GM19023 (cell line): ENCODE results near the gene CAPN15.

Experiments
- ATAC-seq: cut with Tn5 transposase; IDR thresholded peaks from one replicate; pipeline ENCODE4 v1.9.1; 2021; ENCODE audit warnings: mild to moderate bottlenecking, moderate library complexity; ENCODE audit not compliant: unreplicated experiment

The CAPN15 gene

DNA sequence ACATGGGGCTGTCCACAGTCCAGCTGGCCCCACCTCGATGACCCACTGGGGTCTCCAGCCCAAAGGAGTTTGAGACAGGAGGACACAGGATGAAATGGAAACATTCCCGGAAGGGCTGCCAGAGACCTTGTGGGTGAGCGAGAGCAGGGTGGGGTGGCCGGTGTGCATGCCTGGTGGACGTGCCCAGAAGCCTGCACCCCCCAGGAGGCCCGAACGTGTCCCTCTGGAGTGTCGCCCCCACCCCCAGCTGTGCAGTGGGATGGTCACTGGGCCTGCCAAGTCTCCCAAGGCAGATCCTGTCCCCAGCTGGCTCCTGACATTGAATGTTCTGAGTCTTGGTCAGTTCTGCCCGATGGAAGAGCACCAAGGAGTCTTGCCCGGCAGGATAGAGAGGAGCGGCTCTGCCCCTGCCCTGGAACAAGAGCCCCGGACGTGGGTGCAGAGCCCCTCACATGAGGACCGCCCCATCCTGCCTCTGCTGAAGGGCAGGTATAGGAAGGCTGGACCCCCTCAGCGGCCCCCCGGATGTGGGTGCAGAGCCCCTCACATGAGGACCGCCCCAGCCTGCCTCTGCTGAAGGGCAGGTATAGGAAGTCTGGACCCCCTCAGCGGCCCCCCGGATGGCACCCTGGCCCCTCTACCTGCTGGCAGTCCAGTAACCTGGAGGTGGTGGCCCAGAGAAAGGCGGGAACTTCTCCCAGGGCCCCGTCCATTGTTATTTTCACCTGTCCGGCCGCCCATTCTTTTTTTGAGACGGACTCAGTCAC, 3.1 kb upstream of the CAPN15 start:
- no peak for ATAC-seq

DNA sequence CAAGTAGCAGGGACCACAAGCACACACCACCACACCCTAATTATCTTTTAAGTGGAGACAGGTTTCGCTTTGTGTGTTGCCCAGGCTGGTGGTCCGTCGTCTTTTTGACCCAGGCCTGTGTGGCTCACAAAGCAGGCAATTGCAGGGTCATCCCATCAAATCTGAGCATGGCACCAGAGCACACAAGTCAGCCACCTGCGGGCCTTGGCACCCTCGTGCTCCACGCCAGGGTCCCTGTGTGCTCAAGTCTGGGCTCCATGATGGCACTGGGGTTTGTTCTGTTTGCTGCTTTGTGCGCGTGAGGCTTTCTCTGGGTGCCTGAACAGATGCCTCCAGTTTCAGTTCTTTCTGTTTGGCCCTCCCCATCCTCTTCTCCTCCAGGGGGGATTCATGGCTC, 2.4 kb upstream of the CAPN15 start:
- no peak for ATAC-seq

DNA sequence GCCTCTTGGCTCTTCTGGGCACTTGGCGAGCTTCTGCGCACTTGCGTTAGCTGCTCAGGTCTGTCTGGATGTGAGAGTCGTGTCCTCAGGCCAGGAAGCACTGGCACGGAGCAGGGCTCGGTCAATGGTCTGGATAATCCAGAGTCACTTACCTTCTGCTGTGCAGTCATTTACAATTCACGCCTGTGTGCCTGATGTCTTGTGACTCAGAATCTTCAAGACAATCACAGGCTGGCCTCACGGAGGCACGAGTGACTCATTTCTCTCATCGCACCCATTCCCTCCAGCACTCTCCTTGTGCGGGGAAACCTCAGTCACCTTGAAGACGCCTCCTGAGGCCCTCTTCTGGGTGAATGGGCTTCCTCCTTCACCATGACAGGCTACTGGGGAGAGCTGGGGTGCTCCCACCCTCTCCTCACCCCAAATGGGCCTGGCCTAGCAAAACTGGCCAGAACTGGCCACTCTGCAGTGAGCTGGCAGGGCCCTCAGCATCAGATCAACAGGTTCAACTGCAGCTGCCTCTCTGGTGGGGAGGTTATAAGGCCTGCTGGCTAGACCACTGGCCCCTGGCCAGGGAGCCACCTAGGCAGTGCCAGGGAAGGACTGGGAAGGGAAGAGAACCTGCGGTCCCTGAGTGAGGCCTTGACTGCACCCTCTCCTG, 1.9 kb upstream of the CAPN15 start:
- no peak for ATAC-seq

DNA sequence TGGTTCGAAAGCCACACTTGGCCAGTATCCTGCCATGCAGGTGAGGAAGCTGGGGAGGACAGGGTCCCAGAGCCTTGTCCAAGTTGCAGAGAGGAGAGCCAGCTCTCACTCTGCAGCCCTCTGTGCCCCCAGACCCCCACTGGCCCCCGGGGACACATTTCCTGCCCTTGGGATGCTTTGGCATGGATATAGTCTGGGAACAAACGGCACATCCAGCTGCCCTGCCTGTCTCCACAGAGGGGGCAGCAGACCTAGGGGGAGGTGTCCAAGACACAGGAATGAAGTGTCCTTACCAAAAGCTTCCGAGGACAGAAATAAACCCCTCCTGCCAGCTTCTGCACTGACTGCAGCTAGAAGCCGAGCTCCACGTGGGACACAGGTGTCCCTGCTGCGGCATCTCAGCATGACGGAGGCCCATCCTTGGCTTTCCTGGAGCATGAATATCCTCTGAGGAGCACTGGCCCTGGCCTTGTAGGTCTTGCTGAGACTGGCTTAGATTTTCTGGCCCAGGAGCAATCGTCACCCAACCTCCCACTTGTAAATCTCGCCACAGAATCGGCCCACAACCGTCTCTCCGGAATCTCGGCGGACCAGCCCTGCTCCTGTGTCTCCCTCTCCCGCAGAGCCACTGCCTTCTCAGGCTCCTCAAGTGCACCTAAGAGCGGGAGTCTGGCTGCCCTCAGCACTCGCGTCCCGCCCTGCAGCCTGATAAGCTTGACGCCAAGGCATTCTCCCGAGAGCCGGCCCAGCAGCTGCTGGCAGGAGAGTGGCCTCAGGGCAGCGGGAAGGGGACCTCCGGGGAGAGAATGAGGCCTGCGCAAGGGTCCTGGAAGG, 1.1 kb upstream of the CAPN15 start:
- ATAC-seq = no peak

DNA sequence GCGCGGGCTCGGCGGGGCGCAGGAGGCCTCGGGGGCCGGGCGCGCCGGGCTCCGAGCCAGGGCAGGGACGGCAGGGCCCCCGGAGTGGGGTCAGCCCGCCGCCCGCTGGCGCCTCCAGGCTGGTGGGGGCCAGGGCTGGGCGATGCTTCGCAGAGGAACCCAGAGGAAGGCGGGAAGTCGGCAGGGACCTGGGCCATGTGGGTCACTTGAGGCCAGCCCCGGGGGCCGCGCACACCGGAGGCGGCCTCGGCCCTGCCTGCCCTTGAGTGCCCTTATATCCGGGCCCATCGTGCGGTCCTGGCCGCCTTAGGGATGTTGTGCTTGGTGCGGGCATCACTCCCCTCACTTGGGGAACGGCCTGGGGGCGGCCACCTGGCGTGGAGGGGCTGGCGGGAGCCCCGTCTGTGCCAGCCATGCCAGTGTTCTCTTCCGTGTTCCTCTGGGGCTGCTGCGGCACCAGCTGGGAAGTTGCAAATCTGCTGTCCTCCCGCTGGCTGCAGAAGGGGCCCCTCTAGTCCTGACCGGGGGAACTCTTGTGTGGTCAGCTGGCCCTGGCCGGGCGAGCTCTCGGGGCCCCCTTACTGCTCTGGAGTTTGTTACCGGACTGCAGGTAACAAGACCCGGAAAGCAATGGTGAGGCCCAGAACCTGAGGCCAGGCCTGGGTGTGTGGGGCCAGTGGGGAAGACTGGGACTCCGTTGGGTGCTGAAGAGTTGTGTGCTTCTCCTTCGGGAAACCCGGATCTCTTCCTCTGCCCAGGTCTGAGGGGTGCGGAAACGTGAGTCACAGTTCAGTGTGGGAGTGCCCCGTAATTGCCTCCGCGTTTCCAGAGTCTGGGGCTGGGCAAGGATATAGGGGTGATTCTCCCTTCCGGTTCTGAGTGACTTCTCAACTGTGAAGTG, 849 bp downstream of the CAPN15 start:
- no peak for ATAC-seq

DNA sequence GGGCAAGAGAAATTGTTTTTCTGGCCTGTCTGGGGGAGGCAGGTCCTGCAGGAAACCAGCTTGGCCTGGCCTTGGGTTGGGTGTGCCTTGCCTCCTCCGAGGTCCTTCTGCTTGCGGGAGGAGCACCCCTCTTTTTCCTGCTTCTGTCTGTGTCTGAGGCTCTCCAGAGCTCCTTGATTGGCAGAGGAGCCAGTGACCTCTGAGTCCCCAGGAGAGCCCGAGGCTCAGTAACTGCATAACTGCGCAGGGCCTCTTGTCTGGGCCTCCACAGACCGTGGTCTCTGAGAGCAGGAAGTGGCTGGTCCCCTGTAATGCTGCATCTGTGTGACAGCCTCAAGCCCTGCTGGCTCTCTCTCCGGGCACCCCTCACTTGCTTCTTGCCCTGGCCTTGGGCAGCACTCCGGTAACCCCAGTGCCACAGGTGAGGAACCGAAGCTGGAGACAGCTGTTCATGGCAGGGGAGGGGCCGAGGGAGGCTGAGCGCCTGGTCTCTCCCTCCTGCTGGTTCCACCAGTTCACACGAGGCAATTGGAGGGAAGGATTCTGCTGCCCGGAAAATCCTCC, 1.6 kb downstream of the CAPN15 start:
- ATAC-seq = no peak

DNA sequence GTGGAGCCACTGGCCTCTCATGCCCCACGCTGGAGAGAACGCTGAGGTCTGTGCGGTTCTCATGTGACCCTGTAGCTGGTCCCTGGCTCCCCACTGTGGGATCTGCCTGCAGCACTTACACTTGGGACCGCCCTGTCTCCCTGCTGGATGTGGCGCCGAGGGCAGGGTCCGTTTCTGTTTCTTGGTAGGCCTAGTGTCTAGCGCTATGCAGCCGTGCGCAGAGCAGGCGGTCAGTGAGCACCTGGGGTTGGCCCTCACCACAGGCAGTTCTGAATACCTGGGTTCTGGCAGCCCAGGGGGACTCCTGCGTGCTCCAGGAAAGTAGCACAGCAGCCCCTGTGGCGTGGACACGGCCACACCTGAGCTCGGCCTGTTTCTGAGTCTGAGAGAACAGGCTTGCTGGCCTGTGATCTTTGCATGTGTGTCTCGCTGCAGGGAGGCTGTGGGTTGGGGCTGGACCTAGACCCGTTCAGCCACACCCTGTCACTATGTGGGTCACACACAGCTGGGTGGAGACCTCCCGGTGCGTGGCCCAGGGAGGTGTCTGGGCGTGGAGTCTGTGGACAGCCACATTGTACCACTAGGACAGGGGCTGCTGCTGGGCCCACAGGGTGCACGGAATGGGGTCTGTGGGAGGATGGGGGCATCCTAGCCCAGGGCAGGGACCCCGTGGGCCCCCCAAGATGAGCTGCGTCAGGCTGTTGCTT, 2.8 kb downstream of the CAPN15 start:
- ATAC-seq = no peak

DNA sequence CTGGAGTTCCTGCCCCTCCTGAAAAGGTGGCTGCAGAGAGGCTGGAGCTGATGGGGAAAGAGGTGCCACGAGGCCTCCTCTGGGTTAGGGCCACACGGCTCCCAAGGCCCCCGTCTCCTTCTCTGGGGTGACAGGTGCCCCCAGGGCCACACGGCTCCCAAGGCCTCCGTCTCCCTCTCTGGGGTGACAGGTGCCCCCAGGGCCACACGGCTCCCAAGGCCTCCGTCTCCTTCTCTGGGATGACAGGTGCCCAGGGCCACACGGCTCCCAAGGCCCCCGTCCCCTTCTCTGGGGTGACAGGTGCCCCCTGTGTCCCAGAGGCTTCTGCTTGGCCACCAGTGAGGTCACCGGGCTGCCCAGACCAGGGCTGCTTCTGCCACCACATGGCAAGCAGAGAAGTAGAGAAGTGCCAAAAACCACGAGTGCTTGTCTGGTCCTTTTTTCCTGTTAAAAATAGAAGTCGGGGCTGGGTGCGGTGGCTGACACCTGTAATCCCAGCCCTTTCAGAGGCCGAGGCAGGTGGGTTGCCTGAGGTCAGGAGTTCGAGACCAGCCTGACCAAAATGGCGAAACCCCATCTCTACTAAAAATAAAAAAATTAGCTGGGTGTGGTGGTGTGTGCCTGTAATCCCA, 4.1 kb downstream of the CAPN15 start:
- no peak for ATAC-seq

DNA sequence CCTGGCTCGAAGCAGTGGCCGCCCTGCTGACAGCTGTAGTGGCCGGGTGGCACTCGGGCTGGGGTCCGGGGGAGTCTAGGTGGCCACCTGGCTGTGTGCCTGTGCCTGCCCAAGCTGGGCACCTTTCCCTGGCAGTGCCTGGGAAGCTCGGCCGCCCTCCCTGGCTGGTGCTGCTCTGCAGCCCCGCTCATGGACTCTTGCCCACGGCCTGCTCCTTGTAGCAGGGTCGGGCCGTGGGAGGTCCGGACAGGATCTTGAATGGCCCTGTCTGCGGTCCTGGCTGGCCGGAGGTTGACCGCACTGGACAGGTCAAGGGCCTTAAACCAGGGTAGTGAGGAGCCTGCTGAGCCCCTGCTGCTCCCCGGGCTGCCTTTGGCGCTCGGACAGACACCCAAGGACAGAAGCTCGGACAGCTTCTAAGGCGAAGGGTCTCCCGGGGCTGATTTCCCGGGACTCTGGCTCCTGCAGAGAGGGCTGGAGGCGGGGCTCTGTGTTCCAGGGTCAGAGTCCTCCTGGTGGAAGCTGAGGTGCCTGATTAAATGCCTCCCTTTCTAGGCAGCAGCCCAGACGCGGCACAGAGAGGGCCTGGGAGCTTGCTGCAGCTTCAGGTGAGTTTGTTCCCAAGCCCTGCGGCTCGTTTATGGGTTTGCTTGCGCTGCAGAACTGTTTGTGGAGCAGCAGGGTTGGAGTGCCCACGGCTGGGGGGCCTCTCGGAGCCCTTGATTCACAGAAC, 6.0 kb downstream of the CAPN15 start:
- ATAC-seq = no peak

DNA sequence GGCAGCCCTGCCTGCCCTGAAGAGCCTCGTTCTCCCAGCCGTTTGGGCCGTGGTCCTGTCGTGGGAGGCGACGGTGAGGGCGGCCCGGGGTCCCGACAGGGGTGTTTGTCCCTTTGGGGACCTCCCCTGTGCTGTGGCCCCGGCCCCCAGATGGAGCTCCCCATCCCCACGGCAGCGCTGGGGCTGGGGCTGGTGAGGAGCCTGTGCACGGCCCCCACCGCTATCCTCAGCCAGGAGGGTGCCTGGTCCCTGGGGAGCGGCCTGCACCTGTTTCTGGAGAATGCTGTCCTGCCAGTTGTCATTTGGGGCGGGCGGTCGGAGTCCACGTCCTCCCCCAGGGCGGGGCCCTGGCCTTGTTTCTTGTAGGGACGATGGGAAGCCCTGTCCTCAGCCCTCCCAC, 6.6 kb downstream of the CAPN15 start:
- ATAC-seq = no peak

DNA sequence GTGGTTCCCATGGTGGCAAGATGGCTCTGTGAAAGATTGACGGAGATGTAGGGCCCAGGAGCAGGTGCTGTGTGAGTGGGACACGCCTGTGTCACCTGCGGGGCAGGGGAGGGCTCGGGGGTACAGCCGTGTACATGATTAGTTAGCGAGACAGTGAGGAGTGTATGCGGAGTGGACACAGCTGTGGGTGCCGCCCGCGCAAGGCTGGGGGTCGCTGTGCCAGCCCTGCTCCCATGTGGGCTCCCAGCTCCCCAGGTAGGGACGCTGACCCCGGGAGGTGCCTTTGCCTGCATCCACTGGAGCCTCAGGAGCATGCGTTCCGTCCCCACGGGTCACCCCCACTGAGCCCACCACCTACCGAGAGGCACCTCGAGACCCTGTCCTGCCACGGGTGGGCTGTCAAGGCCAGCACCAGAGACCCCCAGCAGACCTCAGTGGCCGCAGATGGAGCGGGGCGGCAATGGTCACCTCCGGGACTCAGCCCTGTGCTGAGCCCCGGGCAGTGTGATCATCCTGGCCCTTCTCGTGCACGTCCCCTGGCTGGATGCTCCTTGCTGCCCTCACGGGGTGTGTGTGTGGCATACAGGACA, 7.4 kb downstream of the CAPN15 start:
- no peak for ATAC-seq

DNA sequence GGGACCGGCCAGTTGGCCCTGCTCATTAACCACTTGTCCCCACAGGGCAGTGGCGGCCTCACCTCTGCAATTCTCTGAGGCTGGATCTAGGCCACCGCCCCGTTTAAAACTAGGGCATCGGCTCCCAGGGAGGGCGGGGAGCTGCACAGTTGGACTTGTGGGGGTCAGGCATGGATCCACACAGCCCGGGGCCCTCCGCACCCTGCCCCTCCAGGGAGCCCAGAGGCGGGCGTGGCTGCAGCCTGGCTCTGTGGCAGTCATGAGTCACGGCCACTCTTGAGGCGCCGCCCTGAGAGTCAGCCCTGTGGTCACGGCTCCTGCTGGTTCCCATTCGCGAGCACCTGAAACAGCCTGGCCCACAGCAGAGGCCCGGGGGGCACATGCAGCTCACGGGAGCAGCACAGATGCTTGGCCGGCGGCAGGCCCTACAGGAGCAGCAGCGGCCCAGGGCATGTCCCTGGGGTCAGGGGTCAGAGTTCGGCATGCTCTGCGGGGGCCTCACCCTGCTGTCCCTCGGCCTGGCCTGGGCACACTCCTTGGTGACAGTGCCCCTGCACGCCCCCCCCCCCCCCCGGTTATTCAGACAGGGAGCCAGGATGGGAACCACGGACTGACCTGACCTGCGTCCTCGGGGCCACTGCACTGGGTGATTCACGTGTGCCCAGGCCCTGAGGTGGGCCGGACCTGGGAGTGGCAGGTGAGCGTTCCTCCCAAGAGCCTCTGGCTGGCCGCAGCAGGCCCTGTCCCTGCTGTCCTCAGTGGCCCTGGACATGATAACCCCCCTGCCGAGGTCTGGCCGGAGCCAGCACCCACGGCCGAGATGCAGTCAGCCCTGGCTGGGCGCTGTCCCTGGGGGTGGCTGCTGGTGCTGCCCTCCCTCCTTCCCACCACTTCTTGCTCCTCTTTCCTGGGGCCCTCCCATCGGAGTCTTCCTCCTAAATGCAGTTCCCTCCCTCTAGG, 8.2 kb downstream of the CAPN15 start:
- ATAC-seq = no peak

DNA sequence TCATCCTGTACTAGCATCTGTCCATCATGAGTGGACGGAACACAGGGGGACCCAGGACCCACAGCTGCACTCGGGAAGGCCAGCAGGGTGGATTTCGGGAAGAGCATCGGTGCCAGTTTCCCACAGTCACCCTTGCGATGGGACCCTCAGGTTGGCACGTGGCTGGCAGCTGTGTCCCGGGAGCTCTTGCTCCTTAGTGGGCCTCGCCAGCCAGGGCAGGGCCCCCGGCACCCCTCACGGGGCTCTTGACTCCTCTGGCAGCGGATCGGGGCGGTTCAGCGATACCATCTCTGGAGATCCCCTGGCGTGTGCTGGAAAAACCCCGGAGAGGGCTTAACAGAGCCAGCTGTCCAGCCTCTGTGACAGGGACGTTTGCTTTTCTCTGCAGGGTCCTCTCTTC, 9.2 kb downstream of the CAPN15 start:
- ATAC-seq = no peak

DNA sequence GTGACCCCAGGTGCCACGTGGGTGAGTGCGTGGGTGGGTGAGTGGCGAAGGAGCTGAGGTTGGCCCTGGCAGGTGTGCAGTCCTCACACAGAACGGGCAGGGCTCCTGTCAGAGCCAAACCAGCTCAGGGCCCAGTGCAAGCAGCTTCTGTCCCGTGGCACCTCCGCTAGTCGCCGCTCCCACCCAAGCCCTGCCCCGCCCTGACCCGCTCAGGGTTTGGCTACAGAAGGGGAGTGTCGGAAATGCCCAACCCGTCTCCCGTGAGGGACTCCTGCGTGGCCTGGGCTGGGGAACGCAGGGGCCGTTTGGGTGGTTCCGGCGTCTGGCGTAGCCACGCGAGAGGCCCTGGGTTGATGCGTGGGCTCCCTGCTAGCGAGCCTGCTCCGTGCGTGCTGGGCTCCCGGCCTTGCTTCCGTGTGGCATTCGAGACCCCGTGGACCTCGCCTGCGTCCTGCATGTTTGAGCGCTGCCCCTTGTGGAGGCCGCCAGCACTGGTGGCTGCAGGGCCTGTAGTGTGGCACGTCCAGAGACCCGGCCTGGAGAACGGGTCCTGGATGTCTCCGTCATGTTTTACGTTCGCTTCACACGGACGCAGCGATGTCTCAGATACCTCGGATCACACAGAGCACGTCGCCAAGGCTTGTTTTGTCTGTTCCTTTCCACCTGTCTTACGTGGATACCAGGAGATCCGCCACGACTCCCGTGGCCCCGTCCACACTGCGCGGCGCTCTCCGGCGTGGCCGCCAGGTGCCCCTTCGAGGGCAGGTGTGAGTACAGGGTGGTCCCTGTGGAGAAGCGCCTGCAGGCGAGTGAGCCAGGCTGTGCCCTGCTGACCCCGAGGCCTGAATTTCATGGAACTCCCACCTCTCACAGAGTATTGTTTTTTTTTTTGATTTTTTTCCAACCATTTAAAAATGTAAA, 10.2 kb downstream of the CAPN15 start:
- ATAC-seq = no peak

DNA sequence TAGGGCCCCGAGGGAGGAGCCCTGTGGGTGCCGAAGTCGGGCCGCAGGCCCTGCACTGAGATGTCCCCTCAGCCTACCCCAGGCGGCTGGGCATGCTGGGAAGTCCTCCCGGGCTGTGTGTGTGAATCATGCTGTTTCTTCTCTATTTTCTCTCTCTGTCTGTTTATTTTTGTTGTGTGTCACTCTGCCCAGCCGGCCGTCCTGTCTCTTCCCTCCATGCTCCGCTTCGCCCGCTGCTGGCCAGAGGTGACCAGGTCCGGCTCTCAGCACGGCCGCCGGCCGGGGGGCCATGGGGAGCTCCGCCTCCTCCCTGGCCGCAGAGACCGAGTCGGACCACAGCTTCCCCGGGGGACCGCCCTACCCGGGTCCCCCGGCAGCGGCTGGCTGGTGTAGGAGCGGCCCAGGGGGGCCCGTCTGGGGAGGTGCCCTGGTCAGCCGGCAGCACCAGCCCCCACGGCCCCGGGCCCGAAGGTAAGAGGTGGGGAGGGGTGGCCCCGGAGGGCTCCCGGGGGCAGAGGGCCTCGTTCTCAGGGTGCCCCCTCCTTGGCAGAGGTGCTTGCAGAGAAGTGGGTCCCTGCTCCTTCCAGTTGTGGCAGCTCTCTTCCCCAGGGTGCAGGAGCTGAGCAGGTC, 12.5 kb downstream of the CAPN15 start:
- no peak for ATAC-seq
